Esophagus squamous epithelium (tissue), 5 donors: Measurements from ENCODE around the gene SYNRG. TPM values are rescaled to one million over a fixed set of nuclear protein-coding genes. Genes with fewer than 3 reads are reported as not detected.
A peak's percentile ranks its signal among the peaks of the same experiment; 100 is the strongest.
"Not testable (repeated sequence)": the region's sequence is repeated elsewhere in the genome, so short reads cannot be mapped to it uniquely, and the experiment has no call there.

Source experiments
- DNase-seq: peaks from one replicate; lab custom pipeline; 2025; lab: John Stamatoyannopoulos, UW
- H3K27ac ChIP-seq, 4 donors: fragments of 200-600 bp; sonication (generic); one replicate each; pipeline ENCODE4 v1.5.1; 2016 to 2019; ENCODE audit warnings: mild to moderate bottlenecking in 1 of 4
- H3K27me3 ChIP-seq, 4 donors: fragments of 200-600 bp; sonication (generic); 1 replicate in 3 of 4; 2 replicates in 1 of 4; pipeline versions ENCODE4 v1.5.1 to v1.6.0; 2017 to 2021; ENCODE audit warnings: antibody characterized with exemption in 1 of 4
- H3K36me3 ChIP-seq, 3 donors: fragments of 200-600 bp; sonication (generic); one replicate each; pipeline ENCODE4 v1.5.1; 2016 to 2019
- H3K4me1 ChIP-seq, 3 donors: fragments of 200-600 bp; sonication (generic); one replicate each; pipeline ENCODE4 v1.5.1; 2017 to 2019
- H3K4me3 ChIP-seq, 4 donors: fragments of 200-600 bp; sonication (generic); 1 replicate in 3 of 4; 2 replicates in 1 of 4; pipeline ENCODE4 v1.5.1; 2016 to 2019; ENCODE audit warnings: mild to moderate bottlenecking in 2 of 4, moderate library complexity in 1 of 4
- H3K9me3 ChIP-seq, 3 donors: fragments of 200-600 bp; sonication (generic); one replicate each; pipeline ENCODE4 v1.5.1; 2016 to 2019
- CTCF ChIP-seq, 6 experiments: fragments of 450-650 bp in 4 of 6; fragments of 200-600 bp in 2 of 6; sonication (generic) in 2 of 6; IDR thresholded peaks; one replicate each; pipeline ENCODE4 v1.5.1; 2016 to 2019; ENCODE audit warnings: antibody characterized with exemption in 6 of 6, mild to moderate bottlenecking in 4 of 6, moderate library complexity in 4 of 6
- POLR2A ChIP-seq, 4 donors: fragments of 450-650 bp; IDR thresholded peaks; one replicate each; pipeline ENCODE4 v1.6.1; 2017; ENCODE audit warnings: antibody characterized with exemption in 4 of 4, mild to moderate bottlenecking in 4 of 4, moderate library complexity in 3 of 4
- WGBS, 2 donors: methylation state at CpG; one replicate each; pipeline ENCODE4 v1.1.5; 2018; 5-methylcytosine and 5-hydroxymethylcytosine counted together
- intact Hi-C: fragments of 100-400 bp; cut with DNase I; formaldehyde crosslinking; loops from one replicate; pipeline ENCODE4 v1.15.0; 2022
- total RNA-seq, 4 donors: library from RNA; depleted of rRNA; stranded (reverse); fragments of >200 nt; gene quantifications; one replicate each; pipeline ENCODE4 v1.1.0, GENCODE V29; 2016
- donor health status: DM: yes; HTN: yes; CAD: no.

Gene SYNRG
- total RNA-seq, 4 donors from 2014 or later, result 16.5 to 24.2 (median 21.3) TPM

- no peak for TF ChIP-seq CTCF (IDR thresholded peaks at IDR 0.05)
- no peak for TF ChIP-seq POLR2A (IDR thresholded peaks at IDR 0.05)
- DNase-seq, result no peak
- Histone ChIP-seq H3K27me3 (no peaks in the 10 kb centered on the region), H3K36me3 (peaks cover 0 to 58% (median 21%) of the 10 kb centered on the region in 3 donors), H3K4me1 (peaks cover 0 to 1% (median 0%) of the 10 kb centered on the region in 3 donors), H3K9me3 (no peaks in the 10 kb centered on the region), H3K27ac (no peak overlapping the region), H3K4me3 (no peak overlapping the region)
- intact Hi-C loops, result no loop called here
- WGBS, 2 donors, result 83 to 88% methylated on average over 18 to 19 of the region's 24 CpGs
These were observed 96.7 kb downstream of the SYNRG start for GRCh38 chr17:37512442-37513068.

- intact Hi-C loops, result not testable (repeated sequence)
- 83% methylated on average over 1 of the region's 1 CpG; no CpG with 5 or more reads in 1 of the 2 donors for WGBS, 2 donors
These were observed 97.6 kb downstream of the SYNRG start for GRCh38 chr17:37511642-37512041.

GRCh38 chr17:37510056-37510455 lies 99.2 kb downstream of the SYNRG start:
- Histone ChIP-seq H3K9me3 (no peaks in the 10 kb centered on the region), H3K36me3 (peaks cover 0 to 34% (median 14%) of the 10 kb centered on the region in 3 donors), H3K4me1 (peaks cover 0 to 10% (median 0%) of the 10 kb centered on the region in 3 donors), H3K27me3 (no peaks in the 10 kb centered on the region), H3K27ac (no peak overlapping the region), H3K4me3 (no peak overlapping the region)
- no peak for DNase-seq
- WGBS, 2 donors, result 84 to 91% methylated on average over 10 to 14 of the region's 17 CpGs
- TF ChIP-seq POLR2A (IDR thresholded peaks at IDR 0.05), result no peak
- TF ChIP-seq CTCF (IDR thresholded peaks at IDR 0.05), result no peak
- intact Hi-C loops, result no loop called here

More at GRCh38 chr17:37511642-37512041, 97.6 kb downstream of the SYNRG start:
- H3K4me3 ChIP-seq, DNase-seq, H3K27ac ChIP-seq, H3K27me3 ChIP-seq, H3K4me1 ChIP-seq, H3K9me3 ChIP-seq: not testable (repeated sequence)
- peaks cover 0 to 49% (median 14%) of the 10 kb centered on the region in 3 donors for H3K36me3 ChIP-seq

GRCh38 chr17:37507111-37507510 lies 102.1 kb downstream of the SYNRG start:
- Histone ChIP-seq H3K27me3 (no peaks in the 10 kb centered on the region), H3K9me3 (no peaks in the 10 kb centered on the region), H3K36me3 (peaks cover 0 to 5% (median under 1%) of the 10 kb centered on the region in 3 donors), H3K27ac (no peak overlapping the region), H3K4me3 (no peak overlapping the region), H3K4me1 (peaks cover 0 to 11% (median 0%) of the 10 kb centered on the region in 3 donors)
- DNase-seq, result no peak
- 86 to 93% methylated on average over 8 to 9 of the region's 9 CpGs for WGBS, 2 donors
- TF ChIP-seq POLR2A (IDR thresholded peaks at IDR 0.05), result no peak
- TF ChIP-seq CTCF (IDR thresholded peaks at IDR 0.05), result no peak
- intact Hi-C loops, result no loop called here

- peaks cover 0 to 3% (median 0%) of the 10 kb centered on the region in 3 donors for H3K36me3 ChIP-seq
- TF ChIP-seq POLR2A (IDR thresholded peaks at IDR 0.05) (no peak), CTCF (IDR thresholded peaks at IDR 0.05) (peak in 5 of 6 experiments; percentile 26 to 69 (median 34))
- H3K4me3 ChIP-seq, result no peak overlapping the region
- peaks cover 0 to 16% (median under 1%) of the 10 kb centered on the region in 3 donors for H3K4me1 ChIP-seq
- H3K27ac ChIP-seq, result no peak overlapping the region
- no peaks in the 10 kb centered on the region for H3K9me3 ChIP-seq
- WGBS, 2 donors, result 39 to 78% methylated on average over 7 to 9 of the region's 10 CpGs
- no peak for DNase-seq
- intact Hi-C loops, result no loop called here
- no peaks in the 10 kb centered on the region for H3K27me3 ChIP-seq
These were observed 102.5 kb downstream of the SYNRG start for GRCh38 chr17:37506678-37507077.
